Gastrocnemius medialis (tissue), 4 donors: ENCODE measurements around the gene ISOC2.

Experiments used
- POLR2A ChIP-seq, 2 donors: fragments of 450-650 bp; IDR thresholded peaks; one replicate each; pipeline ENCODE4 v1.6.1; 2017; ENCODE audit warnings: antibody characterized with exemption in 2 of 2, mild to moderate bottlenecking in 2 of 2, moderate library complexity in 2 of 2
- TF ChIP-seq, protein P1 (sequence below), 5 experiments: fragments of 450-650 bp in 3 of 5; fragments of 200-600 bp in 2 of 5; sonication (generic) in 2 of 5; IDR thresholded peaks in 4 of 5; conservative IDR thresholded peaks in 1 of 5; 1 replicate in 4 of 5; 2 replicates in 1 of 5; pipeline ENCODE4 v1.5.1; 2016 to 2019; ENCODE audit warnings: antibody characterized with exemption in 5 of 5, mild to moderate bottlenecking in 3 of 5, moderate library complexity in 3 of 5

GRCh38 chr19:55446060-55446459 lies 15.4 kb downstream of the ISOC2 start:
- TF ChIP-seq, protein P1, sequence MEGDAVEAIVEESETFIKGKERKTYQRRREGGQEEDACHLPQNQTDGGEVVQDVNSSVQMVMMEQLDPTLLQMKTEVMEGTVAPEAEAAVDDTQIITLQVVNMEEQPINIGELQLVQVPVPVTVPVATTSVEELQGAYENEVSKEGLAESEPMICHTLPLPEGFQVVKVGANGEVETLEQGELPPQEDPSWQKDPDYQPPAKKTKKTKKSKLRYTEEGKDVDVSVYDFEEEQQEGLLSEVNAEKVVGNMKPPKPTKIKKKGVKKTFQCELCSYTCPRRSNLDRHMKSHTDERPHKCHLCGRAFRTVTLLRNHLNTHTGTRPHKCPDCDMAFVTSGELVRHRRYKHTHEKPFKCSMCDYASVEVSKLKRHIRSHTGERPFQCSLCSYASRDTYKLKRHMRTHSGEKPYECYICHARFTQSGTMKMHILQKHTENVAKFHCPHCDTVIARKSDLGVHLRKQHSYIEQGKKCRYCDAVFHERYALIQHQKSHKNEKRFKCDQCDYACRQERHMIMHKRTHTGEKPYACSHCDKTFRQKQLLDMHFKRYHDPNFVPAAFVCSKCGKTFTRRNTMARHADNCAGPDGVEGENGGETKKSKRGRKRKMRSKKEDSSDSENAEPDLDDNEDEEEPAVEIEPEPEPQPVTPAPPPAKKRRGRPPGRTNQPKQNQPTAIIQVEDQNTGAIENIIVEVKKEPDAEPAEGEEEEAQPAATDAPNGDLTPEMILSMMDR (IDR thresholded peaks at IDR 0.05 in 4 of 5, conservative IDR thresholded peaks at IDR 0.05 in 1 of 5) = no peak
- no peak for TF ChIP-seq POLR2A (IDR thresholded peaks at IDR 0.05)
